Measurements from ENCODE around the gene DLG2.

DLG2 gene

GRCh38 chr11:84963240-84963639 is 663.9 kb downstream of the DLG2 start:
- DNase-seq (ENCODE audit: extremely low read depth, low read depth): no peak
- TF ChIP-seq CTCF (IDR thresholded peaks at IDR 0.05; ENCODE audit: low read depth, low read length): no peak

DNA sequence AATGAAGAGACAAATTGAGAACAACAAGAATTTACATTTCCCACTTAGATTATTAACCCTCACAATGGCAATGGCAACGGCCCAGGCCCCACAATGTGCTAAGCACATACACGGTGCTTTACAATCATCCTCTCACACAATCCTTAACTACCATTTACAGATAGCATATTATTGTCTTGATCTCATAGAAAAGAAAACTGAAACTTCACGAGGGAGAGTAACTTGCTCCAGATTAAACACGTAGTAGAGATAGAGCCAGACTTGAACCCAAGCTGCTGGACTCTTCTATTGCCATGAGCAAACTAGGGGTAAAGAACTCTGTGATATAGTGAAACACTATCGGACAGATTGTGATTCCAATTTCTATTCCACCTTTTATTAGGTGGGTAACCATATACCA is 665.1 kb downstream of the DLG2 start:
- DNase-seq (ENCODE audit: extremely low read depth, low read depth): no peak

DNA sequence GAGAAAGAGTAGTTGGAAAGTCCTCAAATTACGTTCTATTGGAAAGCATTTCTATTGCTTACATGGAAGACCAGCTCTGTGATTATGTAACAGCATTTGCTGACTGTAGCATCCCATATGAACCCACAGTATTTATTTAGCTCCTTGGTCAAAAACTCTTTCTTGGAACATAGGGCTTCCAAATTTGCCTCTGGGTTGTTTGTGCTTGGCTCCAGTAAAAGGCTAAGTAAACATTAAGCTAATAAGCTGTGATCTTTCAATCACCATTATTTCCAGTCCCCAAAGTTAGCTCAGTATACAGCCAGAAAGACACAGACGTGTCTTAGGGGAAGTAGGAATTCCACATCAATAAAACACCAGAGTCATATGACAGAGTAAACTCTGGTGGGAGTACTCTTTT is 668.8 kb downstream of the DLG2 start:
- TF ChIP-seq CTCF (IDR thresholded peaks at IDR 0.05; ENCODE audit: low read depth, low read length): no peak
- DNase-seq (ENCODE audit: extremely low read depth, low read depth): no peak

More for the DNA sequence above, 665.1 kb downstream of the DLG2 start:
- TF ChIP-seq CTCF (IDR thresholded peaks at IDR 0.05; ENCODE audit: low read depth, low read length): no peak

DNA sequence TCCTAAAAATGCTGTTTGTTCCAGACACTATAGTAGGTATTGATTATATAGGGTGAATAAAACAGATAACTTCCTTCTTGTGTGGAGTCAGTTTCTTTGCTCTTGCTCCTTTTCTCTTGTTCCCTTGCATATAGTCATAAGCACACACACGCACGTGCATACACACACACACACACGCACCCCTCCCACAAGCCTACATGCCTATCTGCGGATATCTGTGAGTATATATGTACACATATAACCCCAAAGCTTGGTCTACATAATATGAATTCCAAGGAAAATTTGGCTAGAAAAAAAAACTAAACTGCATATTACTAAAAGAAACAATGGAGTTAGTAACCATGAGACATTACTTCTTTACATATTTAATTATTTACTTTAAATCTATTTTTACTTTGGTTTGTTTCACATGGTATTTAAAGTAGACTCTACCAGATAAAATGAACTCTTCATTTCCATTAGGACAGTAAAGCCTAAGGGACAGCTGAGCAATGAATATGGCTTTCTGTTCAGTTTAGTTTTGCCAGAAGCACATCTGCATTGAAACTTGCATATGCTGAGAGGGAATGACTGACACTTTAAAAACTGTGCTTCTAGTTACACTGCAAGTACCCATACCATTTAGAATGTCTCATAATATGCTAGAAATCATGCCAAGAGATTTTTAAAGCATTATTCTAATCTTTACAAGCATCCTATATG is 676.4 kb downstream of the DLG2 start:
- no peak for TF ChIP-seq CTCF (IDR thresholded peaks at IDR 0.05; ENCODE audit: low read depth, low read length)
- DNase-seq (ENCODE audit: extremely low read depth, low read depth): no peak

GRCh38 chr11:84947970-84948580 is 679.1 kb downstream of the DLG2 start:
- TF ChIP-seq CTCF (IDR thresholded peaks at IDR 0.05; ENCODE audit: low read depth, low read length): no peak
- no peak for DNase-seq (ENCODE audit: extremely low read depth, low read depth)

DNA sequence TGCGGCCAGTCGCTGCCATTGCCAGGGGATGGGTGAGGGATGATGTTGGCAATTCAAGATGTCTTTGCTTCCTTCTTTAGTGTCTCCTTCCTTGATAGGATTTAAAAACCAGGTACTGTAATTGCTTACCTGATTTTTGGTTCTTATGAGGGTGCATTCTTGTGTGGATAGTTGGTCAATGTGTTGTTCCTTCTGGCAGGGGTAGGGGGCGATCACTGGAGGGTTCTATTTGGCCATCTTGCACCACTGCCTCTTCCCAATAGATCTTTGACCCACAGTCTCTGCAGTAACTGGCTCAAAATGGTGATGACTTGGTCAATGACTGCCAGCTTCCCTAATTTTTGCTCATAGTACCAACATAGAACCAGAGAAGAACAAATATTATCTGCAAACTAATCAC is 680.1 kb downstream of the DLG2 start:
- TF ChIP-seq CTCF (IDR thresholded peaks at IDR 0.05; ENCODE audit: low read depth, low read length): no peak
- no peak for DNase-seq (ENCODE audit: extremely low read depth, low read depth)

GRCh38 chr11:84930863-84931262 is 696.3 kb downstream of the DLG2 start:
- no peak for DNase-seq (ENCODE audit: extremely low read depth, low read depth)
- TF ChIP-seq CTCF (IDR thresholded peaks at IDR 0.05; ENCODE audit: low read depth, low read length): no peak
